Activated CD4-positive, alpha-beta T cell treated with anti-CD3 and anti-CD28 coated beads for 36 hours (primary cell): Measurements from ENCODE around the gene NDRG4. TPM values are rescaled to one million over a fixed set of nuclear protein-coding genes. Genes with fewer than 3 reads are reported as not detected.

Source experiments
- total RNA-seq, 2 experiments: library from RNA; stranded (reverse); gene quantifications; one replicate each; pipeline ENCODE4 v1.2.3, GENCODE V29; 2021

NDRG4 gene
- total RNA-seq, 2 experiments from 2014 or later, result 6.9 to 7.2 TPM

Other genes starting within 250 kb of the NDRG4 start
- gene PRSS54, start 205.1 kb upstream of the NDRG4 start, total RNA-seq, result not detected
- 10 to 100 TPM; 20.2 to 23.0 TPM for gene GINS3, start 107.7 kb upstream of the NDRG4 start, total RNA-seq
- 10 to 100 TPM; 13.8 to 15.1 TPM for gene SETD6, start 15.4 kb downstream of the NDRG4 start, total RNA-seq
- 100 to 1,000 TPM; 265 to 348 TPM for gene CNOT1, start 129.7 kb downstream of the NDRG4 start, total RNA-seq
- gene SLC38A7, start 184.6 kb downstream of the NDRG4 start, total RNA-seq, result 1 to 10 TPM; 4.5 to 6.5 TPM
- gene GOT2, start 234.2 kb downstream of the NDRG4 start, total RNA-seq, result 100 to 1,000 TPM; 128 to 133 TPM